Renal cortical epithelial cell (primary cell): Measurements from ENCODE around the gene IPPK. TPM values are rescaled to one million over a fixed set of nuclear protein-coding genes. Genes with fewer than 3 reads are reported as not detected.

Source experiments
- DNase-seq: peaks from one replicate; pipeline ENCODE4 v3.0.0-alpha.2; 2011; ENCODE audit warnings: low read depth
- total RNA-seq: library from RNA; depleted of rRNA; stranded (reverse); fragments of >200 nt; gene quantifications from 2 replicates; pipeline ENCODE4 v1.2.3, GENCODE V29; 2014

IPPK gene
- total RNA-seq, 1 donor from 2014 or later, result 29.4 TPM

DNA sequence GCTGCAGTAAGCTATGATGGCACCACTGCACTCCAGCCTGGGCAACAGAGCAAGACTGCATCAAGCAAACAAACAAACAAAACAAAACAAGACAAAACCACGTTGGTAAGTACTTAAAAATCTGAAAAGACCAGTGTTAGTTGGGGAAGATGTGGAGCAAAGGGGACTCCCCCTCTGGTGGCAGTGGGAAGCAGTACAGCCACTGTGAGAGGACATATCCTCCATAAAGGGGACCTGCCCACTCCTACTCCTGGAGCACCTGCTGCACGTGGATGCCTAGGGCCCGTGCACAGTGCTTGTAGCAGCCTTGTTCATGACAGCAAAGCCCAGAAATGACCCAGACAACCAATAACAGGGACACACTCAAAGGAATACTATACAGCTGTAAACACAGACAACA, 17.0 kb upstream of the IPPK start:
- no peak for DNase-seq

- no peak for DNase-seq
Measured at GRCh38 chr9:92685022-92685421, 15.1 kb upstream of the IPPK start.

DNA sequence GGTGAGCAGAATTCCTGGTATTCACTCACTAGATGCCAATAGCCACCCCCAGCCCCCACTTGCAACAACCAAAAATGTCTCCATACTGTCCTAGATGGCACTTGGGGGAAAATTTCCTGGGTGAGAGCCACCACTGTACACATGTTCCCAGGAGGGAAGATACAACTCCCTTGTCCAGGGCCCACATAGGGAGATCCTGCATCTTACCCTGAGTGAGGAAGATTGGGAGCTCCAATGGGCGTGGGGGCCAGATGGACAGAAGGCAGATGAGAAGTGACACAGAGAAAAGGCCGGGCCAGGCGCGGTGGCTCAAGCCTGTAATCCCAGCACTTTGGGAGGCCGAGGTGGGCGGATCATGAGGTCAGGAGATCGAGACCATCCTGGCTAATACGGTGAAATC, 12.3 kb upstream of the IPPK start:
- no peak for DNase-seq

DNA sequence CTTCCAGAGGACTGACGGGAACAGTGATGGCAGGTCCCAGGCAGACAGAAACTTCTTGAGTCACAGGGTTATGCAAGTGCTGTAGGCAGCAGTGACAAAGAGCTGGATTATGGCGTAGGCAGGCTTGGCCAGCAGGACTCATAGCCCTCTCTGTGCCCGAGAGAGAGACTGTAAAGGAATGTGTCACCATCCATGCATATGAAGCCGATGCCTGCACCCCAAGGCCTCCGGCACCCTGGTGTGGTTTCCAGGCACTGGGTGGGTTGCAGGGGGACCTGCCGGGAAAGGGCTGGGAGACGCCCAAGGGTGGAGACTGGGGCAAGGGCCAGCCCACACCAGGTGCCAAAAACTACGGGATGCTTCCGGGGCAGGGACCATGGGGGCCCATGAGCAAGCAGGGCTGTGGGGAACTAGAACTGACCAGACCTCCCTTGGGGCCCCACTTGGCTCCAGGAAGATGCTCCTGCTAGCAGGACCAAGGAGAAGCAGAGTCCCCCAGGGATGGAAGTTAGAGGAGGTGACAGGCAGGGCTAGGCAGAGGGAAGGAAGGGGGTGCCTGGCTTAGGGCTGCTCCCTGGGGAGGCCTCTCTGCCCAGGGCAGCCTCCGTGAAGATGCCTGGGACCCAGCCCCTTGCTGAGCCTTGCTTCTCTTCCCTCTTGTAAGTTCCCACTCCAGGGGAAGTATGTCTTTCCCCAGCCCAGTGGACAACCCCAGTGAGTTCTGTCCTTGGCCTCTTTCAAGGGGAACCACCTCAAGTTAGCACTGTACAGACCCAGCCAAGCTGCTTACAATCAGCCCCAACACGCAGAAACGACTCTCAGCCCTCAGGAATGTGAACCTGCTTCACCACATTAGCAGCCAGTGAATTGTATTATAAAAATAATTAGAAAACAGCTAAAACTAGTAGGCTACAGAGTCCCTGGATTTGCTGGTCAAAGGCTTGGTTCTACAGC, 10.5 kb upstream of the IPPK start:
- DNase-seq, result no peak

DNA sequence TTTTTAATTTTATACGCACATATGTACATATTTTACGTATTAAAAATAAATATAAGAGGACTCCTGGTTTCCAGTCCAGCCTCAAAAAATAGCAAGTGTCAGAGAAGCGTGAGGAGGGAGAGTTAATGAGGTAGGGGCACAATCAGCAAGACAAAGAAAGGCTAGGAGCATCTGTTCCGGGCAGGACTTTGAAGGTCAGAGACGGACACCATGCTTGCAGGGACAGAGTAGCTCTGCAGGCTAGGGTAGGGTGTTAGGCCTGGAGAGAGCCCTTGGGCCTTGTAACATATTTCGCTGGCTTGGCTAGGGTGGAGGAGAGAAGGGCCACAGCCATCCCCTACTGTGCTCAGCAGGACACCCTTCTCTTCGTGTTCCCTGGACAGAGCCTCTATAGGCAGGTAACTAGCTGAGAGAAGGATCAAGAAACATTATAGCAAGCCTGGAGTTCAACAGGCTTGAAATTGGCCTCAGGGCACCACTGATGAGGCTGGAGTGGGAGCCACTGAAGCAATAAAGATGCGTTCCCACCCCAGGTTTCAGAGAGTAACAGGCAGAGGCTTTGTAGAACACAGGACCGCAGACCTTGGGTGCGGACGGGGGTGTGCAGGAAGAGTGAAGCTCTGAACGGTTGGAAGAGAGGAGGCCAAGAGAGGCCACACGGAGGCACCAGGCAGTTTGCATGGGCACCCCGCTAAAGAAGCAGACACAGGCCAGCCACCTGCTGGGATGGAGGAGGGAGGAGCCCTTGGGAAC, 9.7 kb upstream of the IPPK start:
- no peak for DNase-seq

- DNase-seq, result peak; percentile 37
Measured at GRCh38 chr9:92671323-92671722, 1.4 kb upstream of the IPPK start.

DNA sequence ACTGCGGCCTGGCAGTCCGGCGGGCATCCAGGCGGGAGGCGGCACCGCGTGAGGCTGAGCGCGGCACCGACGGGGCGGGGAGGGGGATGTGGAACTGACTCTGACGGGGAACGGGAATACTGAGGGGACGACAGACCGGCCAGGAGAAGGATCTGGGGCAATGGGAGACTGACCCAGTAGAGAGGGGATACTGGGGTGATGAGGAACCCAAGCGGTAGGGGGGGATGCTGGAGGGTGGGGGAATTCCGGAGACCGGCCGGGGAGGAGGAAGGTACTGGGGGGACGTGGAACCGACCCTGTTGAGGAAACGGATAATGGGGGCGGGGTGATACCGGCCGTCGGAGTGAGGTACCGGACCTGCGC, 423 bp downstream of the IPPK start:
- DNase-seq, result no peak

DNA sequence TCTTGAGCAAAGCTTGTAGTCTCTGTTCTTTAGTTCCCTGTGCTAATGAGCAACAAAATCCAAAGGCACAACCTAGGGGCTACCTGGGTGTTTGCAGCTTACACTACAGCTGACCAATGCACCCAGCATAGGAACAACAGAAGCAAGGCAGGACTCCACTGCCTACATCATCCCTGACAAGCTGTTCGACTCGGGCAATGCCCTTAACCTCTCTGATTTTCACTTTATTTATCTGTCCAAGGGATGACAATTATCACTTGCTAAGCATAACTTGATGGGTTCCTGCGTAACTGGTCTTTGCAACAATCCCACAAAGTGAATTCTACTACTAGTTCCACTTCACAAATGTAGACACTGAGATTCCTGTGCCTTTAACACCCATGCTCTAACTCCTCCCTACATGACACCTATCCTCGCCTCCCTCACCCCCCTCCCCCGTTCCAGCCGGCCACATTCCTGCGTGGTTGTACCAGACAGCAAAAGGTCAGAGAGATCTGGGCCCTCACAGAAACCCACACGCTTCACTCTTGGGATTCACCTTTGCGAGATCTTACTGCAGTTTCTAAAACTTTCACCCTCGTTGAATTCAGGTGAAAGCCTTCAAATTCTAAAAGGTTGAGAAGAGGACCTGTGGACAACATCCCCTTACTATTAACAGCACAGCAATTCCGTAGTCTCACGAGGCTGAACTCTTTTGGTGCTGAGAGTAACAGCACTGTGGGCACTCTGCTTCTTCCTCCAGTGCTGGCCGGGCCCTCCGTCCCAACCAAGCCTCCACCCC, 995 bp downstream of the IPPK start:
- peak; percentile 62 for DNase-seq

DNA sequence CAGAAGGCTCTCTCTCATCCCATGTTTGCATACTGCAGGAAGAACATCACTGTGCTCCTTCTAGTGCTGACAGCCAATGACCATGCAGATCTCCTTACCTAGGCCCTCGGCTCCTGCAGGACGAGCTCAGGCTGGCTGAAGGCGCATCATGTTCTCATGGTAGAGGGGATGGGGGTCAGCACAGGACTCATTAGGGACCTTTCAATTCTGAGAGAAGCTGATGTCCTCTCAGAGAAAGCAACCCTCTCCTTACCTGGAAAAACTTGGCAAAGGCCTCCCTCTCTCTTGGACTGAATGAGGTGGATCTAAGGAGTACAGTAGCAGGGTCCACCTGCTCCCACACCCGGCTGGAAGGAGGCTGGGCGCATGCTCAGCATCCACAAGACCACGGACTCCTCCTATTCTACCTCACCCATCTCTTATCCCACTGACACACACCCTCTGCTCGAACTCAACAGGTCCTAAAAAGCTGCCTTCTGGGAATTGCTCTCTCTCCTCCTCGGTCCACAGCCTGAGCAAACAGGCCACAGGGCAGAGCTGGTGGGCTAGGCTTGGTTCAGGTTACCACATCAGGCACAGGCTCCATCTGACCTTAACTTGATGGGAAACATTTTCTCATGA, 2.9 kb downstream of the IPPK start:
- DNase-seq, result no peak

DNA sequence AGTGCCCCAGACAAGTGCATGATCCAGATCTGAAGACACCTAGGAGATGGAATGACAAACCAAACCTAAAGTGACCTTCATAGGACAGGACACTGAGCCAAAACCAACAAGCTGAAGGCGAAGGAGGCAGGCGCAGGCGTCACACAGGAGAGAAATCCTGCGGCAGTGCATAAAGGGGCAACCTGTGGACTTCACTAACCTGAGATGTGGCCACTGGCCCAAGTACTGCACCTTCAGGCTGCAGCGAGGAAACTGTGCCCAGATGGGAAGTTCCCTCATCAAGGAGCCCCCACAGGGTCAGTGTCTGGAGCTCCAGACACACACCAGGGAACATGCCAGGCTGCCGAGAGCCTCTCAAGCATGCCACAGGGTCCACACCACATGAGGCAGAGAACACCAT, 3.7 kb downstream of the IPPK start:
- DNase-seq, result no peak

GRCh38 chr9:92665836-92666235, 4.1 kb downstream of the IPPK start:
- DNase-seq, result no peak

GRCh38 chr9:92664394-92665152, 5.4 kb downstream of the IPPK start:
- no peak for DNase-seq

DNA sequence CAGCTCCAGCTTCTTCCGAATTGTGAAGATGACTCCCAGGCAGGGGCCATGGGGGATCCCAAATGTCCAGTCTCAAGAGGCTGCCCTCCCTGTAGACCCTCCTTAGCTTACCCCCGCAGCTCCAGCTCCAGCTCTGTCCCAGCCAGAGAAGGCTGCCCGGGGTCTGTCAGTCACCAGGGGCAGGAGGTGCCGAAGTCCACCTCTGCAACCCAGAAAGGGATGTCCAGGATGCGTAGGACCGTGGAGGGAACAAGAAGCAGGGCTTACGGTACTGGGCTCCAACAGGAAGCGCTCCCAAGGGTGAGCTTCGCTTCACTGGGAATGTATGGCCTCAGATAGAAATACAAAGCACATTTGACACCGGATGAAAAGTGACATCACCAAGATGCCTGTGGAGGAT, 6.0 kb downstream of the IPPK start:
- DNase-seq, result no peak

DNA sequence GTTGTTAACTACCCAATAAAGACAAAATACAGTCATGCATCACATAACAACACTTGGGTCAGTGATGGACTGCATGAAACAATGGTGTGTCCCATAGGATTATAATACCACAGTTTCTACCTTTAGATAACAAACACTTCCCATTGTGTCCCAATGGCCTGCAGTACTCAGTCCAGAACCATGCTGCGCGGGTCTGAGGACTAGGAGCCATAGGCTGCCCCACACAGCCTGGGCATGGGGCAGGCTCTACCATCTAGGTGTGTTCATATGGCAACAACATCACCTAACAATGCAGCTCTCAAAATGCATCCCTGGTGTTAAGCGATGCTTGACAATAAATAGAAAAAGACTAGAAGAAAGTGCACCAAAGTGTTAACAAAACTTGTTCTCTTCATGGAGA, 6.8 kb downstream of the IPPK start:
- no peak for DNase-seq

GRCh38 chr9:92661743-92662142, 8.2 kb downstream of the IPPK start:
- DNase-seq, result no peak

GRCh38 chr9:92661127-92661526, 8.8 kb downstream of the IPPK start:
- no peak for DNase-seq

DNA sequence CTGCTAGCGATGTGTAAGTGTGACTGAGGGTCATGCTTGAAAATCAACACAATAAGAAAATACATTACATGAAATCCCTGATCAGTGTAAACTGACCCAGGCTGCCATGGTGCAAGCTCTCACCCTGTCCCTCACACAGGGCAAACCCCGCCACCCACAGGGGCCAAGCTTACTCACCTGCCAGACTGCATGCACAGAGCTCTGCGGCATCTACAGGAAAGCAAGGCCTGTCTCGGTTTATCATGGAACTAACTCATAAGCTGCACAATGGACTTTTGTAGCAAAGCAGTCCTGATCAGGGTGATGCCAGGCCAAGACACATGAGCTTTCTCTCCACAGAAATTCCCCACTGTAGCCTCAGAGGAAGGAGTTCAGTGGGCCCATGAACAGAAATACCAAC, 9.7 kb downstream of the IPPK start:
- no peak for DNase-seq

DNA sequence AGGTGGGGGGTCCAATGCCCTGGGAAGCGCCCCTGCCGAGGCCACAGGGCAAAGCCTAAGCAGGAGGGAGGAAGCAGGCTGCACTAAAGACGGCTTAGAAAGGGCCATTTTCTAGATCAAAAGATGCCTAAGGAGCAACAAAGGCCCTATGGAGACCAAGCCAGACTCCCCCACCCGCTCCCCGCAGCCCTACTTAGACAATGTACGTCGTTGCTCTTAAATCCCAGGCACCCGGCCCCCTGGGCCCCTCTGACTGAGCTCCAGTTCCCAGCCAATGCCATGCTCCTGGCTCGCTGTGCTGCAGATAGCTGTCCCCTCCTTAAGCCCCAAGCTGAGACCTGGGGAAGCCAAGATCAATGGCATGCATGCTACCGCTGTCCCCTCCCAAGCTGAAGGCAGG, 10.3 kb downstream of the IPPK start:
- no peak for DNase-seq

- DNase-seq, result no peak
Measured at GRCh38 chr9:92658611-92659010, 11.3 kb downstream of the IPPK start.

- no peak for DNase-seq
Measured at GRCh38 chr9:92658176-92658575, 11.8 kb downstream of the IPPK start.
